GM21528 (cell line): Measurements from ENCODE around the gene ABITRAM.
A peak's percentile ranks its signal among the peaks of the same experiment; 100 is the strongest.
"Not testable (repeated sequence)": the region's sequence is repeated elsewhere in the genome, so short reads cannot be mapped to it uniquely, and the experiment has no call there.

Source experiments
- ATAC-seq: cut with Tn5 transposase; IDR thresholded peaks from one replicate; pipeline ENCODE4 v1.9.1; 2021; ENCODE audit warnings: mild to moderate bottlenecking, moderate library complexity; ENCODE audit not compliant: unreplicated experiment, low FRiP score

Gene ABITRAM

DNA sequence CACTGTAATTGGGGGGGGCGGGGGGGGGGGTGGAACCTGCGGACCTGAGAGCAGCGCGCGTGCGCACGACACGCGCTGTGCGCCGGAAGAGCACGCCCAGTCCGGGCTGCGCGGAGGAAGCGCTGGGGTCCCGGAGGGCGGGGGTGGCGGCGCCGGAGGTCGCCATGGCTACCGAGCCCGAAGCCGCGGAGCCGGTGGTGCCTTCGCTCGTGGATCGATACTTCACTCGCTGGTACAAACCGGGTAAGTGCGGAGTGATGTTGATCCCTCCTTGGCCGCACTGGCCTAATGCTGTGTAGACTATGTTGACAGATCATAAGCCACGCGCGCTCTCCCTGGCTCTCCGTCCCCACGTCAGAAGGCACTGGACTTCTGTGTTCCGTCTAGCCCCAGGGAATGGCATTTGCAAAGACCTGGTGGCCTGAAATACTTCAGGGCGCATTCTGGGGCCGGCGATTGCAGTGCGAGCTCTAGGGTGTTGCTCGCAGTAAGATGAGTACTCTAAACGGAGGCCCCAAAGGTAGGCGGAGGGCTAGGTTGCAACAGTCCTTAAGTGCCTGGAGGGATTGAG, at the start of gene ABITRAM:
TSS of gene ABITRAM (plus strand) at position 78 of the 571 bp plus-strand sequence. CDS start at position 165, 87 bp downstream.
- peak; percentile 87 for ATAC-seq

DNA sequence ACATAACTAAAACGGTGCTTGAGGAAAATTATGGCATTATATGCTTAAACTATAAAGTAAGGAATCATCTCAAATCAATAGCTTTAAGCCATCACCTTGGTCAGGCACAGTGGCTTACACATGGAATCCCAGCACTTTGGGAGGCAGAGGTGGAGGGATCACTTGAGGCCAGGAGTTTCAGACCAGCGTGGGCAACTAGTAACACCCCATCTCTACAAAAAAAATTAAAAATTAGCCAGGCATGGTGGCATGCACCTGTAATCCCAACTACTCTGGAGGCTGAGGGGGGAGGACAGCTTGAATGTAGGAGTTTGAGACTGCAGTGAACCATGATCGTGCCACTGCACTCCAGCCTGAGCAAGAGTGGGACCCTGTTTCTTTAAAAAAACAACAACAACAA, 49.5 kb upstream of the ABITRAM start:
- no peak for ATAC-seq

DNA sequence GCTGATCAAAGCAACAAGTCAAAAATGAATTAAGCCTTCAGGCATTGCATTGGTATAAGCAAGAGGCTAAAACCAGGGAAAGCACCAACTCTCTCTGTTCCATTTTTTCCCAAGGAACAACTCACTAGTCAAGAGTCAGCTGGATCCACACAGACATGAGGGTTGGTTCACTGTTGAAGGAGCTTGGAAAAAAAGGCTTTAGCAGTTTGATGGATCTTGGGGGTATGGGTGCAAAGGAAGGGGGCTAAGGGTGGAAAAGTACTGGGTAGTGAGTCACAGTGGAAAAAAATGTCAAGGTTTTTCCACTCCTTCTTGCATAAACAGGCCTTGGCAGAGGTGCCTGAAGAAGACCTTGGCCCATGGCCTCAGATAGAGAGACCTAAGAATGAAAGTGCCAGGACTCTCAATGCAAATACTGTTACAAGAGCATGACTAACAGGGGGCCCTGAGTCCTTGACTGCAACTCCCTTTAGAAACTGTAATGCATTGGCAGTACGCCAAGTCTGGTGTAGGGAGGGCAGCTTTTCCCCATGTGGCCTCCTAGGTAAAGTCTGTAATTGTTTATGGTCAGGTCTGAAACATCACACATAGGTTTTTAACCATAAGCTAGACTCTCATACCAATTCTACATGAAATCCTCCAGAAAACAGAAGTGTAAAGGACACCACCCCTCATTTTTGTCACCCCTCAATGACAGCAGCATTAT, 48.4 kb upstream of the ABITRAM start:
- peak; percentile 98 for ATAC-seq

DNA sequence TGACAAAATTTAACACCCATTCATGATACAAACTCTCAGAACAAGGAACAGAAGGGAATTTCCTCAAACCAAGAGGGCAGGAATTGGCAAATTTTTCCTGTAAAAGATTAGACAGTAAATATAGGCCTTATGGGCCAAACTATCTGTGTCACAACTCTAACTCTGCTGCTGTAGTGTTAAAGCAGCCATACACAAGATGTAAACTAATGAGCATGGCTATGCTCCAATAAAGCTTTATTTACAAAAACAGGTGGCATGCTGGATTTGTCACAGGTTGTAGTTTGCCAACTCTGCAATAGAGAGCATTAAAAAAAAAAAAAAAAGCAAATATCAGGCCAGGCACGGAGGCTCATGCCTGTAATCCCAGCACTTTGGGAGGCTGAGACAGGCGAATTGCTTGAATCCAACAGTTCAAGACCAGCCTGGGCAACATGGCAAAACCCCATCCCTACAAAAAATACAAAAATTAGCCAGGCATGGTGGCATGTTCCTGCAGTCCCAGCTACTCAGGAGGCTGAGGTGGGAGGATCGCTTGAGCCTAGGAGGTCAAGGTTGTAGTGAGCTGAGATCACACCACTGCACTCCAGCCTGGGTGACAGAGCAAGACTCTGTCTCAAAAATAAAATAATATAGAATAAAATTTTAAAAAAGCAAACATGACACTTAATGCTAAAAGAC, 47.5 kb upstream of the ABITRAM start:
- ATAC-seq, result not testable (repeated sequence)

DNA sequence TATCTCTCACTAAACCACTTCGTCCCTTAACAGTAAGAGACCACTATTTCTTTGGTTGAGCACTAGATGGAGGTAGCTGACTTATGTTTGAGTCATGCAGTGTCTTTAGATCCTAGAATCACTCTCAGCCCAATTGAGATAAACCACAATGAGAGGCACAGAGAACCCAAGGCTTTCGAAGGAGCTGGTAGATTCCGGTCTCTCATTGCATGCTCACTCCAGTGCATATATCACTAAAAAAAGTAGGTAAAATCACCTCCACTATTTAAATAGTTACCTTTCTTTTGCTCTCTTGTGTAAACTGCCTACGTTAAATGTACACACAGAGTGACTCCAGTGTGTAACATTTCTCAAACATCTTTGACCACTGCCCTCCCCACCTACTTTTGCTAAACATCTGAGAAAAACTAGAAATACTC, 44.5 kb upstream of the ABITRAM start:
- no peak for ATAC-seq

DNA sequence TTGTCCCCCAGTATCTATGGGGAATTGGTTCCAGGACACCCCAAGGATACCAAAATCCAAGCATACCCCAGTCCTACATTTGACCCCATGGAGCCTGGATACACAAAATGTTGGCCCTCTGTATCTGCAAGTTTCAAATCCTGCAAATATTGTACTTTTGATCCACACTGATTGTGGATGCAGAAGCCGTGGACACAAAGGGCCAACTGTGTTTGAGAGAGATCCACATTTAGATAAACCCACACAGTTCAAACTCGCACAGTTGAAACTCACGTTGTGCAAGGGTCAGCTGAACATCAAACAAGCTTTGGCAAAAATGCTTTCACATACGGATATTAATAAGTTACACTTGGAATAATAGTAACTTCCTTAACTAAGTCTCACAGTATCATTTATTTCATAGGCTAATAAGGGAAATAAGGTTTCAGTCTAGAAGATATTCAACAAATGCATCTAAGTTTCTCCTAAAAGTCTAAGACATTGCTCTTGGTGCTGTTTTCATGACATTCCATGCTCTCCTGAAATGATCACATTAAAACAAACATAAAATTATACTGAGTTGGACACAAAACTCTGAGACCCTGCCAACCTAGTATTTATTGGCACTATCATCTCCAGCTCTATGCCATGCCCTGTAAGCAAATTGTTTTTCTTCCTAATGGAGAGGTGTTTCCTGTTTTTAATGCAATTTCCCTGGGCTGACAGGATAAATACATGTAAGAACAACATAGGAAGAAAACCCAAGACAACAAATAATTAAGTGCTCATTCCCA, 39.8 kb upstream of the ABITRAM start:
- ATAC-seq, result no peak

- ATAC-seq, result no peak
Observed at GRCh38 chr9:108897324-108898096, 36.7 kb upstream of the ABITRAM start.

DNA sequence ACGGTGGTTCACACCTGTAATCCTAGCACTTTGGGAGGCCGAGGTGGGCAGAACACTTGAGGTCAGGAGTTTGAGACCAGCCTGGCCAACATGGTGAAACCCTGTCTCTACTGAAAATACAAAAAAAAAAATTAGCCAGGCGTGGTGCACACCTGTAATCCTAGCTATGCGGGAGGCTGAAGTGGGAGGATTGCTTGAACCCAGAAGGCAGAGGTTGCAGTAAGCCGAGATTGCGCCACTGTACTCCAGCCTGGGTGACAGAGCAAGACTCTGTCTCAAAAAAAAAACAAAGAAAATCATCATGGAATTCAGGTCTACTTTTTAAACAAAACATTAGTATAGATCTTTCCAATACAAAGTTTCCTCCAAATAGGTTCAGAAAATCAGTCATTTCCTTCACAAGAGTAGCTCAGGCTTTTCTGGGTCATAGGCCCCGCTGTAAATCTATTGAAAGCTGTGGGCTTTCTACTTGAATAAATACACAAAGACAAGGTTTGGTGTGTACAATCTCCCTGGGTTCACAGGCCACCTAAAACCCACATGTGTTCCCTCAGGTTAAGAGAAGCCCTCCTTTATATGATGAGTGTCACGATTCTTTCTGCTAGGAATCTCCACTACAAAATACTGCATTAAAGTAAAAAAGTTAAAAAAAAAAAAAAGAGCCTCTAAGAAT, 35.0 kb upstream of the ABITRAM start:
- not testable (repeated sequence) for ATAC-seq

DNA sequence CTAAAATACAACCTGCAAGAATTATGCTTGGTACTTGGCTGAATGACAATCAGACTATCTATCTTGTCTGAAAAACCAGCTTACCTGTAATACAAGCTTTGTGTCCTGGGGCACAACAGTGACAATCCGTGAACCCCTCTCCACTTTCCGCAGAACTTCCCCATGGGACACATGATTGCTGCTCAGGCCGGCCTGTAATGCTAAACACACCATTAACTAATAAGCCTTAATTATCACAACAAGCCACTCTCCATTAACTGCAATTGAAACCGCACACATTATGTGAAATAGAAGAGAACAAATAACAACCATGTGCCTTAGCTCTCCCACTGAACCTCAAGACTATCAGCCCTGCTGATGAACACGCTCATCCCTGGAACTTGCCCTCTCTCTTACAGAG, 34.0 kb upstream of the ABITRAM start:
- ATAC-seq, result no peak

GRCh38 chr9:108903420-108904103, 30.6 kb upstream of the ABITRAM start:
- no peak for ATAC-seq

DNA sequence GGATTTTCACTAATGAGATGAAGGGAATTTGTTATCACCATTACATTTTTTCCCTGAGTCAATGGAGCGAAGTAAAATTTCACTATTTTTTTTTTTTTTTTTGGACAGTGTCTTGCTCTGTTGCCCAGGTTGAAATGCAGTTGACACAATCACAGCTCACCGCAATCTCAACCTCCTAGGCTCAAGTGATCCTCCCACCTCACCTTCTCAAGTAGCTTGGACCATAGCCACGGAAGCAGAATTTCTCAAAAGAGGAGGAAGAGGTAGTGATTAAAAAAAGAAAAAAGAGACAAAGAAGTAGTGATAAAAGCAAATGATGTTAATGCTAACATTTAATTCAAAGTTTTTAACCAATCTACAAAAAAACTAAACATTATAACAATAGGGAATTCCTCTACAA, 30.0 kb upstream of the ABITRAM start:
- ATAC-seq, result no peak

GRCh38 chr9:108905494-108905893, 28.7 kb upstream of the ABITRAM start:
- ATAC-seq, result no peak

DNA sequence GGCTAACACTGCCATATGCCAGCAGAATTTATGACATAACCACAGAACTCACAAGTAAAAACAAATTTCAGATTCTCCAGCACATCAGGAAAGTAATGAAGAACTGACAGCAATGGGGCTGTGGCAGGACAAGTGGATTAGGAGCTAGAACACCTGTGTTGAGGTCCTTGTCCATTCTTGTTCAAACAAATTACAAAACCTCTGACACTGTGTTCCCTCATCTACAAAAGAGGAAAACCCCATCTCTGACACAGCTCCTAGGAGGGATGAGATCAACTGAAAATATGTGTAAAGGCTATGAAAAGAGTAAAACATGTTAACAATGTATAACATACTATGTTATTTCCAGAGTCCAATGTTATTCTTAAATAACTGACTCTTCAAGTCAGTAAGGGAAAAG, 23.8 kb upstream of the ABITRAM start:
- no peak for ATAC-seq

GRCh38 chr9:108910914-108911313, 23.3 kb upstream of the ABITRAM start:
- ATAC-seq, result no peak

DNA sequence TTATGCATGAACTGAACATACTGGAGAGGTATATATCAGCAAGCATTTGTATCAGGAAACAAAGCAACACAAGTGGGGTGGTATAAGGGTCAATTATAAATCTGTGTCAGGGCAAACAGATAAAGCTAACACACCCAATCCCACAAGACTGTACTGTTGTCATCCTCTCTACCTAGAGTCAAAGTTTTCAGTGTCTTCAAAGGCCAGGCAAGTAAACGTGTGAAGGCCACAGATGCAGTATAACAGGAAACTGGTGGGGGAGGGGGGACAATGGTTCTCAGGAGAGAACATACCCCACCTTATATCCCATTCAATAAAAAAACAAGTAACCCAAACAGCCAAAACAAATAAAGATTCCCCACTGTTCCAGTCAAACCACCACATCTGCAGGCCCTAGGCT, 22.4 kb upstream of the ABITRAM start:
- ATAC-seq, result no peak

DNA sequence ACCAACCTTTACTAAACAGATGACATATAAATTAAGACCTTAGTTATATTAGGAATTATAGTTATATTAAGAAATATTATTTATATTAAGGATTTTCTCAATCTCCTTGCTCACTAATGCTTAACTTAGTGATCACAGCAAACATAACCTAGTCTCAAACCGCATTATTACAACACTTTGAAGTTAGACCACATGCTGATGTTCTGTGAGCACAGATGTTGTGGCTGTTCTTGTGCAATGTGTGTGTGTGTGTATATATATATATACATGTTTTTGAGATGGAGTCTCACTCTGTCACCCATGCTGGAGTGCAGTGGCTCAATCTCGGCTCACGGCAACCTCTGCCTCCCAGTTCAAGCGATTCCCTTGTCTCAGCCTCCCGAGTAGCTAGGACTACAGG, 20.8 kb upstream of the ABITRAM start:
- ATAC-seq, result no peak

- ATAC-seq, result no peak
Observed at GRCh38 chr9:108919517-108919916, 14.7 kb upstream of the ABITRAM start.

- not testable (repeated sequence) for ATAC-seq
Observed at GRCh38 chr9:108920401-108920800, 13.8 kb upstream of the ABITRAM start.

DNA sequence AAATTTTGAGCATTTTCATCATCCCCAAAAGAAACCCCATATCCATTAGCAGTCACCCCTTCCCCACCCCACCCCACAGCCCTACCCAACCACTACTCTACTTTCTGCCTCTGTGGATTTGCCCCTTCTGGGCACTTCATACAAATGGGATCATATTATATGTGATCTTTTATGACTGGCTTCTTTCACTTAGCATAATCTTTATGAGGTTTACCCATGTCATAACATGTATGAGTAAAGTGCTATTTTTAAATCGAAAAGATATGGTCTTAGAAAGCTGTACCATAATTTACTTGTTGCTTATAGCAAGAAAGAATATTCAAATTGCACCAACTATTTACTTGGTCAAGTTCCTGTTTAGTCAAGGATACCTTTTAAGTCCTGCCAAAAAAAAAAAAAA, 13.0 kb upstream of the ABITRAM start:
- no peak for ATAC-seq
